Measurements from ENCODE around the gene ZFYVE27. TPM values are rescaled to one million over a fixed set of nuclear protein-coding genes. Genes with fewer than 3 reads are reported as not detected.

Gene ZFYVE27
- total RNA-seq, result 24.3 and 28.9 TPM in 2 replicates

DNA sequence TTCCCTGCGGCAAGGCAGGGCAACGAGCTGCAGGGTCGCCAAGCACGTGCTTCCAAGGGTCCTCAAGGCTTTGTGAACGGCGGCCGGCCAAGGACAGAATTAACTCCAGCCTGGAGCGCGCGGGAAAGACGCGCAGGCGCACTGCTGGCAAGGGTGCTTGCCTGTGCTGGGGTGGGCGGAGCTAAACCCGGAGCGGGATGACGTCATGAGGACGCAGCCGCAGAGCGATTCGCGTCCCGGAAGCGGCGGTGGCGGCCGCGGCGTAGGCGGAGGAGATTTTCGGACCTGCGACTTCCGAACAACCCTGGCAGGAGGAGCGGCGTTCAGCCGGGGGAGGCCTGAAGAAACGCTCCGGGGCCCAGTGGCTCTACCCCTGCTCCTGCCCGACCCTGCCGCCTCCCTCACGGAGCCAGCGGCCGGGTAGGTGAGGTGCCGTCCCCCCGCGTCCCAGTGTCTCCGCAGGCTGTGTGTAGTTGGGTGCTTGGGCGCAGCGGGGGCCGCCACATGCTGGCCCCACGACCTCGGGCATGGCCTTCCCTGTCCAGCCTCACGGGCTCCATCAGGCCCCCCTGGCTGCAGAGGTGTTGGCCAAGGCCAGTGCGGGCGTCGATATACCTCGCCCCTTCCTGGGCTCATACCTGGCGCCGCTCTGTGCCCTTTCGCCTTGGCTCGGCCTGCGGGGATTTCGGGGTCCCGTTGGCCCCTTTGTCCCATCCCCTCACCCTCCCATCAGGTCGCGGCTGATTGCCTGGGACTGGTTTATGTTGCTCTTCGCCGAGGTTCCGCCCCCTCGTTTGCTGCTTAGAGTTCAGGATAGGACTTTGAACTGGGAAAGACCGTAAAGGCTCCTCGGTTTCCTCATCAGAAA is at the start of gene ZFYVE27:
Gene ZFYVE27 (plus strand): TSS at position 227 of the 868 bp plus-strand sequence. CDS start 1,350 bp downstream, outside the sequence.

GRCh38 chr10:97713339-97713825 is 23.5 kb upstream of the ZFYVE27 start, which contains the start of gene MARVELD1:
TSS of gene MARVELD1 (plus strand) at chr10:97713730. CDS start at chr10:97713877, 147 bp downstream.

DNA sequence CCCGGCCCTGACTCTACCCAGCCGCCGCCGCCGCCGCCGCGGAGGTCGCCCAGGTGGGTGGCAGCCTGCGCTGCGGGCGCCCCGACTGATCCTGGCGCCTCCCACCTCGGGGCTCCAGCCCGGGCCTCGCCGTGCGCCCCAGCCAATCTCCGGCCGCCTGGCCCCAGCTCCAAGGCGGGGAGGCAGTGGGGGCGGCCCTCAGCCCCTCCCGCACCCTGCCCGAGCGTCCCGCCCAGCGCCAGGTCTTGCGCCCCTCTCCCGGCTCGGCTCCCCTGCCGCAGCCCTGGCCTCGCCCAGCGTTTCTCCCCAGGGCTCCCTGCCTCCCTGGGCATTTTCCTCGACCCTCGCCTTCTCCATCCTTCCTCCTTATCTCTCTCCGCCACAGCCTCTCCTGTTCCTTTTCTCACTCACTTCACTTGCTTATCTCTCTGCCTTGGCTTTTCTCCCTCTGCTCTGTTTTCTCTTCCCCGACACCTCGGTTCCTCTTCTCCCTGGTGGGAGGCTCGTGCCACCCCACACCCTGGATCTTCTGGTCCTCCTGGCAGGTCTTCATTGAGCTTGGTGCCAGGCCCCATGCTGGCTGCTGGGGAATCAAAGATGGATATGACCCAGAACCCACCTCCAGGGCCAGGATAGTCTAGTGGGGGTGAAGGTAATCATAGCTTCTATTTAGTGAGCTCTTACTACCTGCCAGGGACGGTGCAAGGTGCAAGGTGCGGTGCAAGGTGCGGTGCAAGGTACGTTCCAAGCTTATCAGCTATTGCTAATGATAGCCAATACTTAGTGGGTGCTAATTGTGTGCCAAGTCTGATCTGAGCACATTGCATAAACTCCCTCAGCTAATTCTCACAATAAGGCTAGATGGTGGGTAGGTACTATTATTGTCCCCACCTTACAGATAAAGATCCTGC is 35.2 kb downstream of the ZFYVE27 start, which contains the start of gene SFRP5:
Gene SFRP5 (minus strand): TSS at position 87 of the 911 bp plus-strand sequence. CDS start 166 bp downstream, outside the sequence.

Other genes with a start within 250 kb of the ZFYVE27 start
- 89.5 and 106 TPM in 2 replicates for gene MMS19, start 238.7 kb upstream of the ZFYVE27 start, total RNA-seq
- 25.6 and 31.2 TPM in 2 replicates for gene UBTD1, start 238.2 kb upstream of the ZFYVE27 start, total RNA-seq
- 0.25 and 0.66 TPM in 2 replicates for gene ANKRD2, start 164.3 kb upstream of the ZFYVE27 start, total RNA-seq
- 0.50 and 0.89 TPM in 2 replicates for gene HOGA1, start 152.7 kb upstream of the ZFYVE27 start, total RNA-seq
- 0.11 and 0.37 TPM in 2 replicates for gene C10orf62, start 147.4 kb upstream of the ZFYVE27 start, total RNA-seq
- 5.0 and 9.5 TPM in 2 replicates for gene MORN4, start 103.6 kb upstream of the ZFYVE27 start, total RNA-seq
- gene PI4K2A, start 96.5 kb upstream of the ZFYVE27 start, total RNA-seq, result 27.4 and 31.5 TPM in 2 replicates
- gene AVPI1, start 49.9 kb upstream of the ZFYVE27 start, total RNA-seq, result 23.0 and 32.1 TPM in 2 replicates
- gene MARVELD1, start 23.4 kb upstream of the ZFYVE27 start, total RNA-seq, result 23.7 TPM in 2 replicates
- not detected in 2 replicates for gene SFRP5, start 34.9 kb downstream of the ZFYVE27 start, total RNA-seq
- gene GOLGA7B, start 112.7 kb downstream of the ZFYVE27 start, total RNA-seq, result under 0.01 TPM in 1 of 2 replicates, not detected in the other